Epithelial cell of esophagus (primary cell): ENCODE measurements around the gene GIT2.

Experiments
- DNase-seq: peaks from one replicate; pipeline ENCODE4 v3.0.0; 2010; ENCODE audit warnings: low read depth
- H3K4me3 ChIP-seq: 2 replicates; pipeline ENCODE4 v1.5.1; 2011; ENCODE audit warnings: mild to moderate bottlenecking, low read length, control low read depth
- CTCF ChIP-seq: IDR thresholded peaks from 2 replicates; pipeline ENCODE4 v1.5.1; 2011; ENCODE audit warnings: low read depth, mild to moderate bottlenecking, low read length, control low read depth, inconsistent platforms; ENCODE audit not compliant: insufficient read depth; ENCODE audit errors: missing control alignments

Gene GIT2

GRCh38 chr12:110029290-110029815 is 33.2 kb upstream of the GIT2 start:
- TF ChIP-seq CTCF: no peak
- DNase-seq: no peak
- H3K4me3 ChIP-seq: no peak overlapping the region

- TF ChIP-seq CTCF: no peak
- no peak for DNase-seq
These were observed 32.2 kb upstream of the GIT2 start for GRCh38 chr12:110028323-110028722.

GRCh38 chr12:110024051-110024450 is 27.9 kb upstream of the GIT2 start:
- TF ChIP-seq CTCF: no peak
- no peak for DNase-seq
- H3K4me3 ChIP-seq: no peak overlapping the region

More at GRCh38 chr12:110028323-110028722, 32.2 kb upstream of the GIT2 start:
- no peak overlapping the region for H3K4me3 ChIP-seq

- TF ChIP-seq CTCF: no peak
- DNase-seq: peak; percentile 27
- no peak overlapping the region for H3K4me3 ChIP-seq
These were observed 27.2 kb upstream of the GIT2 start for GRCh38 chr12:110023059-110023980.

GRCh38 chr12:110020956-110021355 is 24.8 kb upstream of the GIT2 start:
- no peak for TF ChIP-seq CTCF
- no peak for DNase-seq
- H3K4me3 ChIP-seq: no peak overlapping the region

- no peak overlapping the region for H3K4me3 ChIP-seq
- DNase-seq: no peak
- TF ChIP-seq CTCF: no peak
These were observed 19.0 kb upstream of the GIT2 start for GRCh38 chr12:110015132-110015531.
